BE2C (cell line): ENCODE data around the gene TAS2R3.
A peak's percentile ranks its signal among the peaks of the same experiment; 100 is the strongest.

ENCODE experiments used
- DNase-seq: peaks from one replicate; pipeline ENCODE4 v3.0.0-alpha.2; 2020
- H3K27me3 ChIP-seq: fragments of 250-450 bp; sonication (Bioruptor Pico); 2 replicates; pipeline ENCODE4 v1.5.1; 2020; ENCODE audit warnings: mild to moderate bottlenecking
- H3K36me3 ChIP-seq: fragments of 250-450 bp; sonication (Bioruptor Pico); 2 replicates; pipeline ENCODE4 v1.5.1; 2020; ENCODE audit warnings: mild to moderate bottlenecking
- H3K4me1 ChIP-seq: fragments of 250-450 bp; sonication (Bioruptor Pico); 2 replicates; pipeline ENCODE4 v1.5.1; 2020
- H3K4me3 ChIP-seq: 2 replicates; pipeline ENCODE4 v1.5.1; 2011; ENCODE audit warnings: low read depth, low read length
- H3K9me3 ChIP-seq: fragments of 250-450 bp; sonication (Bioruptor Pico); 2 replicates; pipeline ENCODE4 v1.5.1; 2020
- CTCF ChIP-seq: IDR thresholded peaks from 2 replicates; pipeline ENCODE4 v1.5.1; 2012; ENCODE audit warnings: mild to moderate bottlenecking, low read depth, low read length

TAS2R3 gene

GRCh38 chr7:141722529-141722928 lies 41.4 kb upstream of the TAS2R3 start:
- no peak for TF ChIP-seq CTCF
- no peak for DNase-seq
- H3K4me1 ChIP-seq = no peaks in the 10 kb centered on the region
- no peaks in the 10 kb centered on the region for H3K36me3 ChIP-seq
- 0 out of 2 replicates have a peak, but pooled peaks cover 2% of the 10 kb centered on the region for H3K27me3 ChIP-seq
- H3K9me3 ChIP-seq = no peaks in the 10 kb centered on the region
- H3K4me3 ChIP-seq = no peak overlapping the region

DNA sequence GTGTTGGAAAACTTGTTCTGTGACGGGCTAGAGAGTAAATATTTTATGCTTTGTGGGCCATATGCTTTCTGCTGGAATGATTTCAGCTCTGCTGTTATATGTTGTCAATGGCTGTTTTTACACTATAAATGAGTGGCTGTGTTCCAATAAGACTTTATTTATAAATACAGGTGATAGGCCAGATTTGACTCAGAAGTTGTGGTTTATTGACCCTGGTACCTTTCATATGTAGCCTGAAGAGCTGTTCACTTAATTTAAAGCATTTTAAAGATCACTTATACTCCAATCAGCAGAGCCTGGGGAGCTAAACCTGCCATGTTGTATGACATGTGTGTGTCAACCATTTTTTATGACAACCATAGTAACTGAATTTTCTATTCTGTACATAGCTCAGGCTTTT lies 34.9 kb upstream of the TAS2R3 start:
- no peak for TF ChIP-seq CTCF
- Histone ChIP-seq H3K27me3 (peaks cover 9% of the 10 kb centered on the region), H3K9me3 (no peaks in the 10 kb centered on the region), H3K4me3 (no peak overlapping the region), H3K36me3 (no peaks in the 10 kb centered on the region), H3K4me1 (no peaks in the 10 kb centered on the region)
- DNase-seq = no peak

DNA sequence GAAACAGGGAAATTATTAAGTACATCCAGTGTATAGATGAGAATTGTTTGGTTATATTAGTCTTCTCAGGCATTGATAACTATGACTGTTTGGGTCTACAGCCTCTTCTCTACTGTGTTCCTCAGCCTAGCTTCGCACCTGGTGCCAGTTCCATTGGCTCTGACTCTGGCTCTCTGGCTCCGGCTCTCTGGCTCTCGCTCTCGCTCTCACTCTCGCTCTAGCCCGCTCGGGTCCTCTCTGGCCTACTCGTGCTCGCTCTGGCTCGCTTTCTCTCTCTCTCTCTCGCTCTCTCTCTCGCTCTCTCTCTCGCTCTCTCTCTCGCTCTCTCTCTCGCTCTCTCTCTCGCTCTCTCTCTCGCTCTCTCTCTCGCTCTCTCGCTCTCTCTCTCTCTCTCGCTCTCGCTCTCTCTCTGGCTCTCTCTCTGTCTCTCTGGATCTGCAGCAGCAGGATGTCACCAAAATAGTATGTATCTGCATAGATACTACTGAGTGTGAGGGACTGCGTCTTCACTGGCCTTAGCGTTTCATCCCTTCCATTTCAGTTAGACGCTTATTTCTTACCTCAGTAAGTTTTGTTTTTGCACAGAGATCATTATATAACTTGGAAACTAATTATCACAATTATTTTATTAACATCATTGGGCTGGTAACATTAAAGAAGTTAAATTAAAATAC lies 32.3 kb upstream of the TAS2R3 start:
- DNase-seq = no peak
- TF ChIP-seq CTCF = no peak
- Histone ChIP-seq H3K9me3 (no peaks in the 10 kb centered on the region), H3K36me3 (no peaks in the 10 kb centered on the region), H3K4me1 (no peaks in the 10 kb centered on the region), H3K27me3 (peaks cover 9% of the 10 kb centered on the region), H3K4me3 (no peak overlapping the region)

- peaks cover 24% of the 10 kb centered on the region for H3K36me3 ChIP-seq
- H3K9me3 ChIP-seq = no peaks in the 10 kb centered on the region
- TF ChIP-seq CTCF = no peak
- peak overlapping the region; percentile 91 for H3K4me3 ChIP-seq
- no peak for DNase-seq
- no peaks in the 10 kb centered on the region; the same call in 1 of the 2 replicates for H3K4me1 ChIP-seq
- H3K27me3 ChIP-seq = no peaks in the 10 kb centered on the region
Observed at GRCh38 chr7:141737118-141737835, 26.6 kb upstream of the TAS2R3 start.

GRCh38 chr7:141737836-141738591 lies 25.9 kb upstream of the TAS2R3 start, which contains the start of gene SSBP1:
TSS of gene SSBP1 (plus strand) at chr7:141738358. CDS start at chr7:141739167, 809 bp downstream.
- TF ChIP-seq CTCF = peak; percentile 90
- H3K27me3 ChIP-seq = no peaks in the 10 kb centered on the region
- peaks cover 31% of the 10 kb centered on the region for H3K36me3 ChIP-seq
- peak; percentile 91 for DNase-seq
- peak within 1 kb of the TSS; percentile 91 for H3K4me3 ChIP-seq
- no peaks in the 10 kb centered on the region; the same call in 1 of the 2 replicates for H3K4me1 ChIP-seq
- no peaks in the 10 kb centered on the region for H3K9me3 ChIP-seq
